DMS79 treated with DMSO at 0.1 percent for 48 hours (cell line): ENCODE data around the gene PLD1.
A peak's percentile ranks its signal among the peaks of the same experiment; 100 is the strongest.
"Not testable (repeated sequence)": the region's sequence is repeated elsewhere in the genome, so short reads cannot be mapped to it uniquely, and the experiment has no call there.

Experiments used
- DNase-seq: peaks from one replicate; lab custom pipeline; 2025; lab: John Stamatoyannopoulos, UW

Gene PLD1

GRCh38 chr3:171809861-171810628 is at the start of gene PLD1:
PLD1 (minus strand) TSS chr3:171810483; CDS start chr3:171738051, 72,432 bp downstream.
- peak; percentile 70 for DNase-seq

- DNase-seq = not testable (repeated sequence)
Measured at GRCh38 chr3:171858770-171859169, 48.5 kb upstream of the PLD1 start.

- DNase-seq = no peak
Measured at GRCh38 chr3:171854649-171855305, 44.5 kb upstream of the PLD1 start.

- DNase-seq = no peak
Measured at GRCh38 chr3:171851660-171852058, 41.4 kb upstream of the PLD1 start.

- DNase-seq = no peak
Measured at GRCh38 chr3:171850960-171851659, 40.8 kb upstream of the PLD1 start.

- no peak for DNase-seq
Measured at GRCh38 chr3:171850320-171850959, 40.2 kb upstream of the PLD1 start.

- DNase-seq = no peak
Measured at GRCh38 chr3:171849617-171850319, 39.5 kb upstream of the PLD1 start.

- no peak for DNase-seq
Measured at GRCh38 chr3:171847595-171848259, 37.4 kb upstream of the PLD1 start.

GRCh38 chr3:171847133-171847532 is 36.9 kb upstream of the PLD1 start:
- no peak for DNase-seq

- DNase-seq = no peak
Measured at GRCh38 chr3:171846597-171846996, 36.3 kb upstream of the PLD1 start.

GRCh38 chr3:171845481-171846284 is 35.4 kb upstream of the PLD1 start:
- no peak for DNase-seq

GRCh38 chr3:171844873-171845272 is 34.6 kb upstream of the PLD1 start:
- DNase-seq = no peak

- no peak for DNase-seq
Measured at GRCh38 chr3:171842864-171843518, 32.7 kb upstream of the PLD1 start, which contains the start of gene TMEM212. TMEM212 (plus strand) TSS chr3:171843349; CDS start chr3:171843384, 35 bp downstream.

- no peak for DNase-seq
Measured at GRCh38 chr3:171841620-171842000, 31.3 kb upstream of the PLD1 start.

GRCh38 chr3:171840811-171841619 is 30.7 kb upstream of the PLD1 start:
- no peak for DNase-seq

- no peak for DNase-seq
Measured at GRCh38 chr3:171840445-171840810, 30.1 kb upstream of the PLD1 start.

GRCh38 chr3:171839270-171839669 is 29.0 kb upstream of the PLD1 start:
- no peak for DNase-seq

GRCh38 chr3:171838218-171838720 is 28.0 kb upstream of the PLD1 start:
- no peak for DNase-seq

- no peak for DNase-seq
Measured at GRCh38 chr3:171837698-171838097, 27.4 kb upstream of the PLD1 start.
